GM19397 (cell line): ENCODE measurements around the gene DNAH9.
"Not testable (repeated sequence)": the region's sequence is repeated elsewhere in the genome, so short reads cannot be mapped to it uniquely, and the experiment has no call there.

ENCODE experiments used
- ATAC-seq: cut with Tn5 transposase; IDR thresholded peaks from one replicate; pipeline ENCODE4 v1.9.1; 2021; ENCODE audit warnings: mild to moderate bottlenecking, moderate library complexity; ENCODE audit not compliant: unreplicated experiment

DNAH9 gene

DNA sequence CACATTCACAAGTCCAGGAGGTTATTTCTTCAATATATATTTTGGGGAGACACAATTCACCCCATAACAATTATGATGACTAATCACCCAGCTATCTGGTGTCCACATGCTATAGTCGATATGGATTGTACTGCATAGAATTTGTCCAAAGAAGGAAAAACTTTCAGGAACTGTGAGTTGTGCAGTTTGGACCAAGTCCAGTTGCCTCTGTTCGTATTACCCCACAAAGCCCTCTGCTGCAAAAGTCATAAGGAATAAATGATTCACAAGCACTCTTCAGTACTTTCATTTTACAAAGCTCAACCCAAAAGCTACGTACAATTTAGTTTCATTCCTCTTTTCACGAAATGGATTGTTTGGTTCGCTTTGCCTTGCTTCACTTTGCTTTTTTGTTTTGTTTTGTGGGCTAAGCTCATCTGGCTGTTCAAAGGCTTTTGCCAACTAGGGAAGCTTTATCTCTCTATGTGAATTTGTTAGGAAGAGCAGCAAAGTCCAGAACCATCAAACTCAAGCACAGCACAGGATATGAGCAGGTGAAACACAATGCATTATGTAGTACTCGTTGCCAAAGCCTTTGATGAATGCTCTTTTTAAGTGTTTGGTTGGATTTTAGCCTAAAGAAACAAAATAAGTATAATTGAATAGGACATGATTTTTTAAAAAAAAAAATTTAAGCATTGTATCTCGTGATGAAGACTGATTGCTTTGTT lies 300.4 kb downstream of the DNAH9 start:
- ATAC-seq, result no peak

DNA sequence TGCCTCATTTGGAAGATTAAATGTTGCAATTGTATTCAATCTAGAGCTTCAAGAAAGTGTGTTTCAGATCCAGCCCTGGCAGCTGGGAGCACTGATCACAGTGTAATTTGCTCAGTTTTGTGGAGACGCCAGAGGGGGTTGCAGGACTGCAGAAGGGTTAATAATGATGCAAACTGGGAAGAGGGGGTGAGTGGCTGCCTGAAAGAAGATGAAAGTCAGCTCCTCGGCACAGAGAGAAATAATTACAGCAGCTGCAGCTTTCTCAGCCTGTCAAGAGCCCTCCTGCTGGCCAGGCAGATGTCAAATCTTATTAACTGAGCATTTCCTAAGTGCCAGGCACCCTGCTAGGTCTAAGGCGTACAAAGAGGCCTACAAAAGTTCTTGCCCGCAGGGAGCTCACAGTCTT lies 301.3 kb downstream of the DNAH9 start:
- no peak for ATAC-seq

DNA sequence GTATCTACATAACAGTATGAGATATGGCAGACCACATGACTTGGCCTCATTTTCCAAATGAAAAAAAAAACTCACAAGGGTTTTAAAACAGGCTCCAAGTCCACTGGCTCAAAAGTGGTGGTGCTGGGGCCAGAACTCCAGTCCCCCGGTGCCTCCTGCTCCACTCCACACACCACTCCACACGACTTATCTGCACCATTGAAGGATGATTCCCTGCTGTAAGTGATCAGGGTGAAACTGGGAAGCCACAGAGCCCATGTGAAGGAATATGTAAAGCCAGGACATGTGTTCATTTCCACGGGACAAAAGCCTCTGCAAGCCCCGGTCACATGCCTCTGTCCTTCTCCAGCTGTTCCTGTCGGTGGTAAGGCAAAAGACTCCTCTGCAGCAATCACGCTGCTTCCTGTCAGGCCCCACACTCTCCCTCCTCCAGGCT lies 301.8 kb downstream of the DNAH9 start:
- no peak for ATAC-seq

DNA sequence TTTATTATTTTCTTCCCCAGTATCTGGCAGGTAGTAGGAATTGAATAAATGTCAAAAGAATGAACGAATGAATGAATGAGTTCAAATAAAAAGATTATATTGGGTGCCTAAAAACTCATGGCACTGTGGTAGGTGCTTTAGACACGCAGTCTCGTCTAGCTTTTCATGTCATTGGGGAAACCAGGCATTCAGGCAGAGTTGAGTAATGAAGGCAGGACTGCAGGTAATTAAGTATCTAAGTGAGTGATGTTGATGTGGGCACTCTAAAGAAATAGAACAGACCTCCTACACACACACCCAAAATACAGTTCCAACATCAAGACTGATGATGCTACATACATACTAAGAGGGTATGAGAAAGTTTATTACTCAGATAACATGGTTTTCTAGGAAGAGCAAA lies 302.4 kb downstream of the DNAH9 start:
- ATAC-seq, result no peak

DNA sequence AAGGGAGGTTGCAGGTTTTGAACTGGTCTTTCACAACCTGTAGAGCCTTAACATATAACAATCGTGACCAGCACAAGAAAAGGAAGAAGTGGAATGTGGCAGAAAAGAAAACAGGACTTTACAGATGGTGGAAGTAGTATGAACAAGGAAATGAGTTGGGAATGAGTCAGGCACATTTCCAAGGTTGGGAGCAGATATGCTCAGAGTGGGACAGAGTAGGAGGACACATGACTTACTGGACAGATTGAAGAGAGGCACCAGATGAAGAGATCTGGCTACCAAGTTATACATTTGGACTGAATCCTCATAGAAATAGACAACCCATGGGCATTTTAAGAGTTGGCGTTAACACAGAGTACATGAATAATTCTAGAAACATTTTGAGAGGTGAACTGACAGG lies 303.7 kb downstream of the DNAH9 start:
- no peak for ATAC-seq

DNA sequence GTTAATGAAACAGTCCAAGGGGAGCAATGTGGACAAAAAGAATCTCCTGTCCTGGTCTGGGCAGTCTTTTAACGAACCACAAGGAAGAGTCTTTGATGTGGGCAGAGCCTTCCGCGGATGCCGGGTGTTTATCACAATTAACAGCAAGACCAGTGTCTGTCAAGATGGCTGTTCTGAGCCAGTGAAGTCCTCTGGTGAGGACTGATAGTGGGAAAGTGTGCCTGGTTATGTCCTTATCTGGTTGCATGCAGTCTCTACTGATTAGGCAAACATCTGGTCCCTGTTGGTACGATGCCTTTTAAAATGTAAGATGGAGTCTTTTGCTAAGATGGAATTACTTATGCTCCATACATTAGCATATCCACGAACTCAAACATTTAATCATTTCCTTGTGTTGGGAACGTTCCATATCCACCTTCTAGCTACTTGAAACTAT lies 310.5 kb downstream of the DNAH9 start:
- no peak for ATAC-seq

DNA sequence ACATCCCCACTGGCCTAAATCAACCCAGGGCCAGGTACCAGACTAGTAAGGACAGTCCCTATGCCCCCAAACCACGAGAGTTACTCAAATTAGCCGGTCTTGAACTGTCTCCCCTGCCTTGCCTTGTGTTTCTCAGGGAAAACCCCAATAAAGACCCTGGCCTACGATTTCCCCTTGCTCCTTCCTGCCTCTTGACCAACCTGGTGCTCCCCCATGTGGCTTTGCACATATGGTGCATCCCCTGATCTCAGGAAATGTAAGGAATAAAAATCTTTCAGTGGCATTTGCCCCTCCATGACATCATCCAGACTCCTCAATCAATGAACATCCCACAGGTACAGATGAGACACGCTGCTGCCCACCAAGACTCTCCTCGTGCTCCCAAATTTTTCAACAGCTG lies 311.1 kb downstream of the DNAH9 start:
- no peak for ATAC-seq

DNA sequence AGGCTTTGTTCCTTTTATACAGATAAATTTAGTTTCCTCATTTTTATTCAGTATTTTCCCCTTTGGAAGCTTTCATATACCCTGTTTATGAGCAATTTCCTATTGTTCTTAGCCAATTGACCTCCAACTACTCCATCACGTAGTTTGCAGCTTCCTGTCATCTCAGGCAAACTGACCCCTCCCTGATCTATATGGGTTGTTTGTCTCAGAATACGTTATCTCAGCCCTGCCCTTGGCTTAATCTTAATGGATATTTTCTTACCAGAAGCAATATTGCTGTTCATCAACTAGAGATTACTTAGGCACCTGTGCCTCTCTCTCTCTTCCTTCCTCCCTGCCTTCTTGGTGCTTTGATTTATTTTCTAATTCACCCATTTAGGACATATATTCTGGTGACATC lies 317.8 kb downstream of the DNAH9 start:
- ATAC-seq, result no peak

DNA sequence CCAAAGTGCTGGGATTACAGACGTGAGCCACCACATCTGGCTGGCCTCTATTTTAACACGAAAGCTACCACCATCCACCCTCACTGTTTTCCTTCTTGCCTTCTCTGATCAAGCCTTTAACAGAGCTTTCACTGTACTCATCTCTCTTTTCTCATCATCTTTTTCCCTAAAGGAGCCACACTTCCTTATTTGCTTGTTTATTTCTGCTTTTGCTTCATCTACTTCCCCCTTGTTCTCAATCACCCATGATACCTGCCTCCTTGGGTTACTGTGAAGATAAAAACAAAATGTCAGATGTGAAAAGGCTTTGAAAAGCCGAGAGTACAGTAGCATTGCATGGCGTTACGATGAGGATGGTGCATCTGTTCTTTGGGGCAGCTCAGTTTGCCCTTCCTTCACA lies 319.1 kb downstream of the DNAH9 start:
- ATAC-seq, result no peak

DNA sequence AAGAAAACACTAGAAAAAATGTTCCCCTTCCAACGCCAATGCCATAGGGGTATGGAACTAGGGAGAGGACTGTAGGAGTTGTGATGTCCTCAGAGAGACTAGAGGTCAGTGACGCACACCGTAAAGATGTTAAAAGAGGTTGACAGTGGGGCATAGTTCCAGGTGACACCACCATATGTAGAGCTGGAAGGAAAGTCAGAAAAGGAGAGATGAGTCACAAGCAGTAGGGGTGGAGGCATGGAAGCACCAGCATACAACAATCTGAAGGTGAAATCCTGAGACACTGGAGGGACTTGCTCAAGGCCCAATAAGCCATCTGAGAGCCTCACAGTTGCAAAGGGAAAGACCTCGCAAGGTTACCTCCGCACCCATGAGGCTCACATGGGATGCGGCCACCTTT lies 323.0 kb downstream of the DNAH9 start:
- ATAC-seq, result no peak

DNA sequence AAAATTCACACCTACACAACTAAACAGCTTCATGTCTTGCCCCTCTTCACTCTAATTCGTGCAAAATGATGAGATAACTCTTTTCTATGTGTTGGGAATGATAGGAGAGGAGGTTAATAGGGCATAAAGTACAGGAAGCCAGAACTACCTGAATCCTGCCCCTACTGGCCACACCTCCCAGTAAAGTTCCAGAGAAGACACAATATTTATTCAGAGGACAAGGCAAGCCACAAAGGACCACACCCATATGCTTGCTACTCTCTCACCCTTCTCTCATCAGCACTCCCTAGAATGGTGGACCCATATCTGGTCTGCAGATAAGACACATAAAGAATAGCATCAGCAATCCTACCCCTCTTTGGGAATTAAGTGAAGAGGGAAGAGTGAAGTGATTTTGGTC lies 324.4 kb downstream of the DNAH9 start:
- no peak for ATAC-seq

DNA sequence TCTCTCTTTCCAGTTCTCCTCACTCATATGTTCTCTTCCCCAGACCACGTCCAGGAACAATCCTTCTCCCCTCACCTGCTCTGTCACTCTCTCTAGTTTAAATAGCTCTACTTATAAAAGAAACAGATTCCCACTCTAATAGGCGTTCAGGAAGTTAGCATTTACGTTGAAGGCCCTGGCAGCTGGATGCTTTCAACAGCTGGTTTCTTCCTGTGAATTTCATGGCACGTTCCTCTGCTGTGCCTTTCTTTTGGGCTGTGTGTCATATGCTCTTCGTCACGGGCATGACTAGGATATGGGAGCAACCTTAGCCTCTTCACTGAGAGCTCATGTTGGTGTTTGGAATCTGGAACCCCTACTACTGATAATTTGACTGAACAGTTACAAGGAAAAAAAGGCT lies 325.8 kb downstream of the DNAH9 start:
- ATAC-seq, result no peak

DNA sequence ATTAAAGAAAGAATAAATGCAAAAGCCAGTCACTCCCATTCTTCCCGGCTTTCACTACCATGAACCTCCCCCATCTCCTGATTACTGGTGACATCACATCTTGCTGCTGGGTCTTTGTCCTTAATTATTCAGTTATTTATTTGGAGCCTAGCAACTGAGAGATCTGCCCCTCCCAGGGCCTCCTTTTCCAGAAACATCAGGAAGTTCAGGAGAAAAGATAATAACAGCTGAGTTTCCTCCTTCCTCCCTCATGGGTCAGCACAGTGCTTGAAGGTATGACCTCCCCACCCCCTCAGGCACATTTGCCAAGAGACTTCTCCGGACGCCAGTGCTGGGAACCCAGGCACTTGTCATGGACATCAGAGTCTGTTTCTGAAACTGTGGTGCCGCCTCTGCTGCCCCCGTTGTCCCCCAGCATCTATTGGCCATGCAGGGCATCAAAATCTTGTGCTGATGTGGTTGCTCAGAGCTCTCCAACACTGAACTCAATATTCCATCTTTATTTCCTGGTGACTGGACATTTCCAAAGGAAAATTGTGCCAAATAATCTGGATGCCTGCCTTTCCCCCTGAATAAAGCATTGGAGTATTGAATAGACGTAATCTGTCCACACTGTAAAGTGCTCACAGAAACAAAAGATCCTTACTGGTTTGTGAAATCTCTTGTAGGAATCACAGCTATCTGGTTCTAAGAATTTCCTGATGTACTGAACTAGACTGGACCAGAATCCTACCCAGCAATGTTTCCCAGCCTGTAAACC lies 327.2 kb downstream of the DNAH9 start:
- ATAC-seq, result no peak

DNA sequence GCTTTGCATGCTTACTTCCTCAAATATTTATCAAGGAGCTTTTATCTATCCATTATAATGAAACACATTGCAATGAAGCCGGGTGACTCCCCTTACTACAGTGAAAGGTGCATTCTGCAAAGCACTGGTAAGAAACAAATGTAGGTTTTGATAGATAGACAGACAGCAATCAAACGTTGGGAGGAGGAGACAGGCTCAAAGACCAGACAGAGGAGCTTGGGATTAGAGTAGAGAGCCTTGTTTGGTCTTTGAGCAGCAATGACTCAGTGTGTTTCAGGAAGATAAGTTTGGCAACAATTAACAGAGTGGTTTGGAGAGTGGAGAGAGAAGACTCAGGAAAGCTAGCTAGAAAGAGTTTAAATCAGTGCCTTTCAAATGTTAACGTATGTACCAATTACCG lies 330.2 kb downstream of the DNAH9 start:
- ATAC-seq, result no peak

DNA sequence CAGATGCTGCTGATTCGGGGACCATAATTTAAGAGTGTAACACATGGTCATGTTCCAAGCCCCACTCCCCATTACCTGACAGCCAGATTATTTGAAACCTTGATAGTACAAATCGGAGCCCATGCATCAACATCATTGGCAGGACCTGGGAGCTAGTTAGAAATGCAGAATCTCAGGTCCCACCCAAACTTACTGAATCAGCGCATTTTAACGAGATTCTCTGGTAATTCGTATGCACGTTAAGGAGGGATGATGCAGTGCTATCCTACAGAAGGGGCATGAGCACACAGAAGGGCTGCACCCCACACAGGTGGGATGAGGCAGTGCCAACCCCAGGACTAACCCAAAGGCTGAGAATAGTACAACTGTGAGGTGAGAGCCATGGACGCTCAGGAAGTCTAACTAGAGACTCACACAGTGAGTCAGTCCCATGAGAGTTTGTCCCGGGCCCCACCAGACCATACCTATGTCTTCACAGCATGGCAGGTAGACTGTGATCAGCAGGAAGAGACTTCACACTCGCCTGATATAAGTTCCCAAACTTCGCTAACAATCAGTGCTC lies 334.1 kb downstream of the DNAH9 start:
- no peak for ATAC-seq

DNA sequence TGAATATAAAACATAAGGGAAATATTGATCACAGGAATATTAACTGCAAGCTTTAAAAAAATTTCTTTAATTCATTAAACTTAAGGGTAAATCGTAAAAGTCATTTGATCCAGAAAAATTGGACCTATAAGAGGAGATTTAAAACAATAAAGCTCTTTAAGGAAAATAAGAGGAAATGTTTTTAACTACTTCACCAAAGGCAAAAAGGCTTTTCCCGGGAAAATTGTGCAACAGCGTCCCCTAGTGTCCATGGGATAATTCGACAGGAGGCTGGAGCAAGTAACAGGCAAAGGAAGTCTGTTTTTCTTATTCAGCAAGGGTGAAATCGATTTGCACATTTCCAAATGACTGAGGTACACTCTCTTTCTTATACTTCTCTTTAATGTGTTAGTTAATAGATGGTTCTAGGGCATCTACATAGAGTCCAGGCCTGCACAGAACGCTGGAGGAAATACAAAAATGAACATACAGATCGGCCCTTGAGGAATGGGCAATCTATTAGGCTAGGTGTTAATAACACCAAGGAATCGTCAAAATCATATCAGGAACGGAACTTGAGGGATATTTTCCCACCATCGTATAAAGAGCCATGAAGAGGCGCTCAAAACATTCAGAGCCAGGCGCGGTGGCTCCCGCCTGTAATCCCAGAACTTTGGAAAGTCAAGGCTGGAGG lies 337.6 kb downstream of the DNAH9 start:
- no peak for ATAC-seq

DNA sequence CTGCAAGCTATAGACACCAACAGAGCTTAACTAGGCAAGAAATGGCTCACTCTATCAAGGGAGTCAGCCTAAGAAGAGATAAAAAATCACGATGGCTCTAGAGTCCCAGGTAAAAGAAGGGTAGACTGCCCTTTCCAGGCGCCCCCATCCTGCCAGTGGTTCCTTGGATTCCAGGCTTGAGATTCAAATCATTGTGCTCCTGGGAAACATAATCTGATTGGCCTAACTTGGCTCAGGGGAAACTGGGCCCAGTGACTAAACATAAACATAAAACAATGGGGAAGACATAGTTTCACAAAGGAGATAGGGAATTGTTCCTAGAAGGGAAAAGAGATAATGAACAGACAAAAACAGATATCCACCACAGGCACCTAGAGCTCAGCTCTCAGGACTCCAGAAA lies 342.6 kb downstream of the DNAH9 start:
- no peak for ATAC-seq

DNA sequence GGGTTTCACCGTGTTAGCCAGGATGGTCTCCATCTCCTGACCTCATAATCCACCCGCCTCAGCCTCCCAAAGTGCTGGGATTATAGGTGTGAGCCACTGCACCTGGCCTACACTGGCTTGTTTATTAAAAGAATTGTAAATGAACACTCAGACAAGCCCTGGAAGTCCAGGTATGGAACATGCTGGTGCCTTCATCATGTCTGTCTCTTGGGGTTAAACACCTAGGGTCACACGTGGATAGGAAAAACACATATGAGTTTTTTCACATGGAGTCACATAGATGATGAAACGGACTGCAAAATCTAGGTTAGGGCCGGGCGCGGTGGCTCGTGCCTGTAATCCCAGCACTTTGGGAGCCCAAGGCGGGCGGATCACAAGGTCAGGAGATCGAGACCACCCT lies 344.8 kb downstream of the DNAH9 start:
- not testable (repeated sequence) for ATAC-seq

DNA sequence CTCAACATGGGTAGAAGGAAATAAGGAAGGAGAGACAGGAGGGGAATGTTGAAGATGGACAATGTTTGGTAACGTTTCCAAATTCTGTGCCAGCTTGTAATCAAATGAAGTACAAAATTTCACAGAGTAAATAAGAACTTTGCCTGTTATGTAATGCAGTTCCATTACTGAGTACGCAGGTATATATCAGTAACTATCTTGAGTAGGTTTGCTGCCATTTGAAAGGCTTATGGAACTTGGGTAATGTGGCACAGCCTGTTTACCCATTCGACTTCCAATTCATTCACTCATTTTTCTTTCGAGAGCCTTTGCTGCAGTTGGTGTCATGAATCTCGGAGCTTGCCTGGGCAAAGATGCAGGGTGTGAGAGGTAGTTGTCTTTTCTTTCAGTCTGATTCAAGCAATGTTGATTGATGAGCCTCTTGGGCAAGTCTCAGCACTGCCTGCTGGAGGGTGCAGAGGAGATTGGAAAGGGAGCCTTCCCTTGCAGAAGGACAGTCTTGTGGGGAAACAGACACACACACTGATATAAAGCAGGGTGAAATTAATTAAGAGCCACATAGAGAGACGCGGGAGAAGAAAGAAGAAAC lies 345.6 kb downstream of the DNAH9 start:
- no peak for ATAC-seq

DNA sequence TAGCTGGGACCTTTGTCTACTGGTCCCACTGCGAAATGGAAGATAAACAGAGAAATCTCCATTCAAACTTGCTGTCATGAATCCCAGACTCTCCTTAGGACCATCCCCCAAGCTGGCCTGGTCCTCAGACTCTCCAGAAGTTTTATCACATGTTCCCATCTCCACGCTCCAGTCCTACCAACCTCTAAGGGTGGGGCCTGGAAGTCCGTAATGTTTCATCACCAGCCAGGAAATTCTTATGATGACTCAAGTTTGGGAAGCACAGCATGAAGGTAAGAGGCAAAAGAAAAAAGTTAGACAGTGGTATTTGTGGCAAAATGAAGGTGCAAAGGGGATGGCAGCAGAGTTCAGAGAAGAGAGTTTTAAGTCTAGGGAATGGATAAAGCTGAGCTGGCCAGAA lies 346.3 kb downstream of the DNAH9 start:
- no peak for ATAC-seq

DNA sequence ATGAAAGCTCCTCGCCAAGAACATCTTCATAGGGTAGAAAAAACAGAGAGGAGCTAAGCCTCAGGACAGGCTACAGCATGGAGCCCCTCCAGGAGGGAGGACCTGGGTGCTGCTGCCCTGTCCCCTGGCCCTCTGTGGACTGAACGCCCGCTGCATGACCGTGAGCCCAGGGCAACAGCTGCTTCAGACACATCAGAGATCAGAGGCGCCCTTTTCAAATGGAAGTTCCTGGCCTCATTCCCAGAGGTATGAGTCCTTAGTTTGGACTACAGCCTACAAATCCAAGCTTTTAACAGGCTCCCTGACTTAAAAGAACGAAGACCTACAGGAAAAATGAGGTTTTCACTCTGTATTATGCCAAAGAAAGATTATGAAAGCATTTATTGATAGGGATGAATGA lies 350.5 kb downstream of the DNAH9 start:
- ATAC-seq, result no peak
